Liver (tissue), 9 donors: ENCODE data around the gene NCOR1. TPM values are rescaled to one million over a fixed set of nuclear protein-coding genes. Genes with fewer than 3 reads are reported as not detected.

ENCODE experiments used
- DNase-seq: peaks from one replicate; pipeline ENCODE4 v3.0.0-alpha.2; 2017; ENCODE audit warnings: low spot score
- H3K27ac ChIP-seq, 2 donors: one replicate each; pipeline ENCODE4 v1.7.0; 2013; ENCODE audit warnings: inconsistent platforms in 2 of 2, low read length in 2 of 2, control low read depth in 1 of 2, low read depth in 1 of 2, mild to moderate bottlenecking in 1 of 2
- H3K27me3 ChIP-seq, 4 donors: one replicate each; pipeline versions ENCODE4 v1.6.1 to v1.7.0; 2013; ENCODE audit warnings: low read length in 3 of 4, inconsistent platforms in 1 of 4, mild to moderate bottlenecking in 1 of 4, moderate library complexity in 1 of 4; ENCODE audit not compliant: control insufficient read depth in 4 of 4, insufficient read depth in 4 of 4
- H3K36me3 ChIP-seq, 4 donors: one replicate each; pipeline versions ENCODE4 v1.6.1 to v1.7.0; 2013; ENCODE audit warnings: low read length in 3 of 4, mild to moderate bottlenecking in 3 of 4, low read depth in 1 of 4, moderate library complexity in 1 of 4; ENCODE audit not compliant: control insufficient read depth in 4 of 4, insufficient read depth in 3 of 4
- H3K4me1 ChIP-seq, 4 donors: one replicate each; pipeline versions ENCODE4 v1.6.1 to v1.7.0; 2013; ENCODE audit warnings: low read length in 3 of 4, mild to moderate bottlenecking in 3 of 4, moderate library complexity in 1 of 4; ENCODE audit not compliant: control insufficient read depth in 4 of 4, insufficient read depth in 4 of 4
- H3K4me3 ChIP-seq, 3 donors: one replicate each; pipeline versions ENCODE4 v1.6.1 to v1.7.0; 2013; ENCODE audit warnings: low read length in 3 of 3, control low read depth in 1 of 3, low read depth in 1 of 3, mild to moderate bottlenecking in 1 of 3
- H3K9ac ChIP-seq, 2 donors: one replicate each; pipeline ENCODE4 v1.7.0; 2013; ENCODE audit warnings: low read length in 2 of 2, mild to moderate bottlenecking in 2 of 2, moderate library complexity in 2 of 2, control low read depth in 1 of 2, low read depth in 1 of 2
- H3K9me3 ChIP-seq, 4 donors: one replicate each; pipeline versions ENCODE4 v1.6.1 to v1.7.0; 2013; ENCODE audit warnings: low read length in 3 of 4; ENCODE audit not compliant: control insufficient read depth in 4 of 4
- ATF3 ChIP-seq: IDR thresholded peaks from 2 replicates; pipeline ENCODE4 v1.6.1; 2016; ENCODE audit warnings: antibody characterized with exemption
- CTCF ChIP-seq: fragments of 150-350 bp; IDR thresholded peaks from 2 replicates; pipeline ENCODE4 v1.5.1; 2017; ENCODE audit warnings: improper control_type of control experiment, low read depth, low read length; ENCODE audit not compliant: missing input control
- EGR1 ChIP-seq, 2 donors: IDR thresholded peaks; 2 replicates each; pipeline ENCODE4 v1.6.1; 2016 to 2018; ENCODE audit warnings: antibody characterized with exemption in 2 of 2, low read depth in 2 of 2
- FOXA1 ChIP-seq: IDR thresholded peaks from 2 replicates; pipeline ENCODE4 v1.6.1; 2016; ENCODE audit warnings: antibody characterized with exemption
- FOXA2 ChIP-seq: IDR thresholded peaks from 2 replicates; pipeline ENCODE4 v1.6.1; 2016; ENCODE audit warnings: antibody characterized with exemption
- GABPA ChIP-seq, 2 donors: IDR thresholded peaks in 1 of 2; conservative IDR thresholded peaks in 1 of 2; 2 replicates each; pipeline ENCODE4 v1.6.1; 2016; ENCODE audit warnings: antibody characterized with exemption in 2 of 2, mild to moderate bottlenecking in 1 of 2, moderate library complexity in 1 of 2
- HNF4A ChIP-seq, 2 donors: conservative IDR thresholded peaks; 2 replicates each; pipeline ENCODE4 v1.6.1; 2016; ENCODE audit warnings: antibody characterized with exemption in 2 of 2, mild to moderate bottlenecking in 2 of 2
- HNF4G ChIP-seq: IDR thresholded peaks from 2 replicates; pipeline ENCODE4 v1.6.1; 2016; ENCODE audit warnings: antibody characterized with exemption
- JUND ChIP-seq, 2 donors: IDR thresholded peaks; 2 replicates each; pipeline ENCODE4 v1.6.1; 2016; ENCODE audit warnings: antibody characterized with exemption in 2 of 2
- MAX ChIP-seq: IDR thresholded peaks from 2 replicates; pipeline ENCODE4 v1.6.1; 2016; ENCODE audit warnings: antibody characterized with exemption
- NR2F2 ChIP-seq: IDR thresholded peaks from 2 replicates; pipeline ENCODE4 v1.6.1; 2016; ENCODE audit warnings: antibody characterized with exemption
- RAD21 ChIP-seq, 2 donors: IDR thresholded peaks; 2 replicates each; pipeline ENCODE4 v1.6.1; 2016; ENCODE audit warnings: antibody characterized with exemption in 2 of 2, mild to moderate bottlenecking in 2 of 2
- REST ChIP-seq: IDR thresholded peaks from 2 replicates; pipeline ENCODE4 v1.6.1; 2016; ENCODE audit warnings: antibody characterized with exemption, mild to moderate bottlenecking
- RXRA ChIP-seq, 2 donors: IDR thresholded peaks; 2 replicates each; pipeline ENCODE4 v1.6.1; 2017 to 2018; ENCODE audit warnings: antibody characterized with exemption in 2 of 2, mild to moderate bottlenecking in 1 of 2
- SP1 ChIP-seq: IDR thresholded peaks from 2 replicates; pipeline ENCODE4 v1.6.1; 2018; ENCODE audit warnings: antibody characterized with exemption, mild to moderate bottlenecking
- TAF1 ChIP-seq: conservative IDR thresholded peaks from 2 replicates; pipeline ENCODE4 v1.6.1; 2016; ENCODE audit warnings: antibody characterized with exemption, mild to moderate bottlenecking
- YY1 ChIP-seq: IDR thresholded peaks from 2 replicates; pipeline ENCODE4 v1.6.1; 2016; ENCODE audit warnings: antibody characterized with exemption, mild to moderate bottlenecking
- ZBTB33 ChIP-seq: IDR thresholded peaks from 2 replicates; pipeline ENCODE4 v1.6.1; 2016; ENCODE audit warnings: antibody characterized with exemption
- WGBS: extraction: QIAGEN DNeasy Blood & Tissue Kit; methylation state at CpG from one replicate; pipeline ENCODE4 v1.1.7; 2013; 5-methylcytosine and 5-hydroxymethylcytosine counted together
- polyA plus RNA-seq, 2 donors: library from polyadenylated mRNA; stranded (reverse) in 1 of 2; unstranded in 1 of 2; fragments of 200-250 nt in 1 of 2; fragments of >200 nt in 1 of 2; fragmentation: Nextera tagmentation in 1 of 2; extraction: Ambion mirVana in 1 of 2; gene quantifications; one replicate each; pipeline versions ENCODE4 v1.2.1 to v1.2.3, GENCODE V29; 2013 to 2015
- total RNA-seq, 2 donors: library from RNA; depleted of rRNA; stranded (reverse); fragments of >200 nt; gene quantifications; one replicate each; pipeline ENCODE4 v1.2.3, GENCODE V29; 2014
- donor health status: healthy.
- donor health status: healthy.
- donor health status: healthy.
- donor health status: healthy.
- donor health status: healthy.

The NCOR1 gene
- total and polyA plus RNA-seq, 4 donors = 23.6 to 94.8 (median 77.0) TPM

GRCh38 chr17:15999141-15999973, 216.0 kb downstream of the NCOR1 start, which contains the start of the genes TTC19 and ZSWIM7:
TSS of gene TTC19 (plus strand) at chr17:15999824. CDS start at chr17:15999849, 25 bp downstream.
TSS of gene ZSWIM7 (minus strand) at chr17:15999704. CDS start at chr17:15999594, 110 bp downstream.
- H3K9ac ChIP-seq = peak within 1 kb of the TSS; percentile 89 to 94
- no peaks in the 10 kb centered on the region for H3K9me3 ChIP-seq
- peak within 1 kb of the TSS; percentile 82 to 99 for H3K27ac ChIP-seq
- peak; percentile 95 for DNase-seq
- H3K36me3 ChIP-seq = peaks cover 4 to 26% (median 21%) of the 10 kb centered on the region in 4 donors
- TF ChIP-seq MAX (no peak), EGR1 (IDR thresholded peaks at IDR 0.05; ENCODE audit: low read depth in 2 of 2) (no peak), NR2F2 (no peak), GABPA (IDR thresholded peaks at IDR 0.05 in 1 of 2, conservative IDR thresholded peaks at IDR 0.05 in 1 of 2) (peak in 1 of 2 donors; percentile 36), SP1 (peak; percentile 49), JUND (IDR thresholded peaks at IDR 0.05) (no peak), REST (peak; percentile 70), TAF1 (peak; percentile 72), ZBTB33 (no peak), YY1 (peak; percentile 92), FOXA1 (no peak), RXRA (IDR thresholded peaks at IDR 0.05) (no peak), HNF4A (conservative IDR thresholded peaks at IDR 0.05) (no peak), FOXA2 (no peak), CTCF (peak; percentile 1), HNF4G (no peak), ATF3 (no peak), RAD21 (IDR thresholded peaks at IDR 0.05) (peak in 1 of 2 donors; percentile 24)
- H3K4me1 ChIP-seq = peaks cover 3 to 16% (median 8%) of the 10 kb centered on the region in 4 donors
- H3K4me3 ChIP-seq = peak within 1 kb of the TSS; percentile 77 to 93 (median 93)
- WGBS = under 1% methylated on average over 91 of the region's 91 CpGs
- no peaks in the 10 kb centered on the region for H3K27me3 ChIP-seq
